Activated T-cell treated with anti-CD3 and anti-CD28 coated beads, Interleukin-2, amount 50 U/mL, for 24 hours (primary cell): Measurements from ENCODE around the gene GPHN.

Experiments used
- DNase-seq: peaks from one replicate; pipeline ENCODE4 v3.0.0-alpha.2; 2020
- H3K27ac Mint-ChIP-seq: 2 replicates; pipeline ENCODE4 v1.8.0; 2020; ENCODE audit warnings: mild to moderate bottlenecking, mixed read lengths
- H3K27me3 Mint-ChIP-seq: 2 replicates; pipeline ENCODE4 v1.8.0; 2020; ENCODE audit warnings: mixed read lengths
- H3K36me3 Mint-ChIP-seq: 2 replicates; pipeline ENCODE4 v1.8.0; 2020; ENCODE audit warnings: low read depth, mixed read lengths
- H3K4me1 Mint-ChIP-seq: 2 replicates; pipeline ENCODE4 v1.8.0; 2020; ENCODE audit warnings: low read depth, mixed read lengths
- H3K4me3 Mint-ChIP-seq: 2 replicates; pipeline ENCODE4 v1.8.0; 2020; ENCODE audit warnings: mild to moderate bottlenecking, moderate library complexity, mixed read lengths
- H3K9me3 Mint-ChIP-seq: 2 replicates; pipeline ENCODE4 v1.8.0; 2020; ENCODE audit warnings: mixed read lengths

The GPHN gene

GRCh38 chr14:67228325-67228984 lies 720.5 kb downstream of the GPHN start:
- H3K27me3 Mint-ChIP-seq, result peaks cover 6% of the 10 kb centered on the region
- H3K36me3 Mint-ChIP-seq, result no peaks in the 10 kb centered on the region
- no peak overlapping the region for H3K27ac Mint-ChIP-seq
- DNase-seq, result no peak
- H3K4me3 Mint-ChIP-seq, result no peak overlapping the region
- H3K4me1 Mint-ChIP-seq, result no peaks in the 10 kb centered on the region
- no peaks in the 10 kb centered on the region for H3K9me3 Mint-ChIP-seq
